Measurements from ENCODE around the gene GOLT1B.

- no peak for TF ChIP-seq CTCF (IDR thresholded peaks at IDR 0.05)
- TF ChIP-seq POLR2A (IDR thresholded peaks at IDR 0.05) = no peak
These were observed 20.0 kb downstream of the GOLT1B start for GRCh38 chr12:21521541-21521940.
